H9 (cell line): Measurements from ENCODE around the gene SNTG2. TPM values are rescaled to one million over a fixed set of nuclear protein-coding genes. Genes with fewer than 3 reads are reported as not detected.

ENCODE experiments used
- DNase-seq: peaks from one replicate; pipeline ENCODE4 v3.0.0-alpha.2; 2017
- H2AFZ ChIP-seq: one replicate; pipeline ENCODE4 v1.6.1; 2013; ENCODE audit warnings: mild to moderate bottlenecking, low read length, control low read depth, moderate library complexity
- H2AK5ac ChIP-seq: 2 replicates; pipeline ENCODE4 v1.6.1; 2013; ENCODE audit warnings: low read length, control low read depth, mixed read lengths; ENCODE audit not compliant: insufficient read length
- H2BK120ac ChIP-seq: one replicate; pipeline ENCODE4 v1.6.1; 2013; ENCODE audit warnings: low read depth, mild to moderate bottlenecking, low read length, control low read depth, inconsistent platforms; ENCODE audit not compliant: poor library complexity, severe bottlenecking
- H2BK12ac ChIP-seq: 2 replicates; pipeline ENCODE4 v1.6.1; 2013; ENCODE audit warnings: low read length, control low read depth, mixed read lengths, low read depth; ENCODE audit not compliant: insufficient read length
- H2BK15ac ChIP-seq: 2 replicates; pipeline ENCODE4 v1.6.1; 2013; ENCODE audit warnings: low read depth, low read length, control low read depth
- H2BK20ac ChIP-seq: one replicate; pipeline ENCODE4 v1.6.1; 2013; ENCODE audit warnings: low read depth, mild to moderate bottlenecking, low read length, control low read depth, inconsistent platforms; ENCODE audit not compliant: poor library complexity, severe bottlenecking
- H2BK5ac ChIP-seq: 2 replicates; pipeline ENCODE4 v1.6.1; 2013; ENCODE audit warnings: low read length, control low read depth, mixed read lengths; ENCODE audit not compliant: insufficient read length
- H3K14ac ChIP-seq: 2 replicates; pipeline ENCODE4 v1.6.1; 2013; ENCODE audit warnings: low read length, control low read depth; ENCODE audit not compliant: insufficient read depth
- H3K18ac ChIP-seq: 2 replicates; pipeline ENCODE4 v1.6.1; 2013; ENCODE audit warnings: low read depth, mild to moderate bottlenecking, mixed read lengths, low read length, control low read depth; ENCODE audit not compliant: insufficient read length
- H3K23ac ChIP-seq: 2 replicates; pipeline ENCODE4 v1.6.1; 2013; ENCODE audit warnings: low read length, control low read depth, mixed read lengths, low read depth; ENCODE audit not compliant: insufficient read length
- H3K23me2 ChIP-seq: 2 replicates; pipeline ENCODE4 v1.6.1; 2013; ENCODE audit warnings: low read depth, mild to moderate bottlenecking, mixed read lengths, low read length, control low read depth; ENCODE audit not compliant: insufficient read length, poor library complexity, severe bottlenecking
- H3K27ac ChIP-seq: 2 replicates; pipeline ENCODE4 v1.5.1; 2013; ENCODE audit warnings: low read length, control low read depth, mixed read lengths, low read depth; ENCODE audit not compliant: insufficient read length
- H3K27me3 ChIP-seq: 2 replicates; pipeline ENCODE4 v1.6.1; 2013; ENCODE audit warnings: low read length, control low read depth, inconsistent platforms; ENCODE audit not compliant: insufficient read depth
- H3K4ac ChIP-seq: 2 replicates; pipeline ENCODE4 v1.6.1; 2013; ENCODE audit warnings: low read depth, mild to moderate bottlenecking, control low read depth, inconsistent platforms, low read length, moderate library complexity
- H3K4me1 ChIP-seq: 2 replicates; pipeline ENCODE4 v1.6.1; 2013; ENCODE audit warnings: low read length, control low read depth, inconsistent platforms; ENCODE audit not compliant: insufficient read depth
- H3K4me2 ChIP-seq: 2 replicates; pipeline ENCODE4 v1.6.1; 2013; ENCODE audit warnings: low read length, control low read depth, mixed read lengths; ENCODE audit not compliant: insufficient read length, insufficient read depth
- H3K56ac ChIP-seq: 2 replicates; pipeline ENCODE4 v1.6.1; 2013; ENCODE audit warnings: low read depth, mild to moderate bottlenecking, mixed read lengths, low read length, control low read depth; ENCODE audit not compliant: insufficient read length
- H3K79me1 ChIP-seq: 2 replicates; pipeline ENCODE4 v1.6.1; 2013; ENCODE audit warnings: low read depth, mild to moderate bottlenecking, moderate library complexity, low read length, control low read depth, inconsistent platforms; ENCODE audit not compliant: insufficient read depth, poor library complexity, severe bottlenecking
- H3K79me2 ChIP-seq: 2 replicates; pipeline ENCODE4 v1.6.1; 2013; ENCODE audit warnings: low read length, control low read depth, inconsistent platforms; ENCODE audit not compliant: insufficient read depth
- H3K9ac ChIP-seq: 2 replicates; pipeline ENCODE4 v1.6.1; 2013; ENCODE audit warnings: low read length, control low read depth, mixed read lengths; ENCODE audit not compliant: insufficient read length; ENCODE audit errors: extremely low read depth
- H3K9me3 ChIP-seq: one replicate; pipeline ENCODE4 v1.6.1; 2013; ENCODE audit warnings: low read depth, low read length, inconsistent platforms; ENCODE audit not compliant: control insufficient read depth
- H3T11ph ChIP-seq: one replicate; pipeline ENCODE4 v1.6.1; 2013; ENCODE audit warnings: mild to moderate bottlenecking, low read length, control low read depth, inconsistent platforms
- H4K20me1 ChIP-seq: one replicate; pipeline ENCODE4 v1.6.1; 2013; ENCODE audit not compliant: control insufficient read depth, insufficient read length, insufficient read depth
- H4K5ac ChIP-seq: 2 replicates; pipeline ENCODE4 v1.6.1; 2013; ENCODE audit warnings: low read depth, mild to moderate bottlenecking, mixed read lengths, low read length, control low read depth; ENCODE audit not compliant: insufficient read length
- H4K8ac ChIP-seq: replicated peaks from 2 replicates; pipeline ENCODE4 v1.6.1; 2013; ENCODE audit warnings: low read length, control low read depth, mixed read lengths, low read depth; ENCODE audit not compliant: insufficient read length
- H4K91ac ChIP-seq: 2 replicates; pipeline ENCODE4 v1.6.1; 2013; ENCODE audit warnings: low read depth, mild to moderate bottlenecking, moderate library complexity, mixed read lengths, low read length, control low read depth; ENCODE audit not compliant: insufficient read length
- H3K27ac Mint-ChIP-seq, 3 experiments: 2 replicates in 2 of 3; 3 replicates in 1 of 3; pipeline ENCODE4 v1.8.0; 2020 to 2021; ENCODE audit warnings: mixed read lengths in 3 of 3, mild to moderate bottlenecking in 1 of 3, moderate library complexity in 1 of 3
- H3K27me3 Mint-ChIP-seq: 2 replicates; pipeline ENCODE4 v1.8.0; 2021; ENCODE audit warnings: low read depth, mild to moderate bottlenecking, moderate library complexity, mixed read lengths
- H3K36me3 Mint-ChIP-seq, 3 experiments: 2 replicates in 2 of 3; 3 replicates in 1 of 3; pipeline ENCODE4 v1.8.0; 2020 to 2021; ENCODE audit warnings: low read depth in 3 of 3, mixed read lengths in 3 of 3; ENCODE audit not compliant: insufficient read depth in 1 of 3
- H3K4me1 Mint-ChIP-seq, 2 experiments: 2 replicates each; pipeline ENCODE4 v1.8.0; 2020; ENCODE audit warnings: mixed read lengths in 2 of 2
- H3K4me3 Mint-ChIP-seq, 2 experiments: 2 replicates in 1 of 2; 3 replicates in 1 of 2; pipeline ENCODE4 v1.8.0; 2020 to 2021; ENCODE audit warnings: mild to moderate bottlenecking in 2 of 2, mixed read lengths in 2 of 2, moderate library complexity in 1 of 2
- H3K9me3 Mint-ChIP-seq, 2 experiments: 2 replicates in 1 of 2; 3 replicates in 1 of 2; pipeline ENCODE4 v1.8.0; 2020; ENCODE audit warnings: mild to moderate bottlenecking in 2 of 2, mixed read lengths in 2 of 2, moderate library complexity in 1 of 2
- CTCF ChIP-seq: fragments of 200-600 bp; sonication (generic); conservative IDR thresholded peaks from 3 replicates; pipeline ENCODE4 v1.8.0; 2021; ENCODE audit warnings: antibody characterized with exemption, mild to moderate bottlenecking
- WGBS: extraction: QIAGEN DNeasy Blood & Tissue Kit; methylation state at CpG from one replicate; pipeline ENCODE4 v1.1.7; 2013; ENCODE audit warnings: missing lambda C conversion rate, low lambda C conversion rate, mixed read lengths; ENCODE audit not compliant: insufficient read length; ENCODE audit errors: extremely low coverage; 5-methylcytosine and 5-hydroxymethylcytosine counted together
- total RNA-seq: library from RNA; stranded (reverse); gene quantifications from 2 replicates; pipeline ENCODE4 v1.2.1, GENCODE V29; 2021

Gene SNTG2
- total RNA-seq, 1 experiment from 2014 or later, result 13.2 TPM

GRCh38 chr2:960061-960736 lies 9.6 kb downstream of the SNTG2 start:
- H2AFZ ChIP-seq, result no peak overlapping the region
- no peak overlapping the region for H3K56ac ChIP-seq
- no peak overlapping the region for H3T11ph ChIP-seq
- H2AK5ac ChIP-seq, result no peak overlapping the region
- no peak overlapping the region for H3K27ac ChIP-seq
- H3K23ac ChIP-seq, result no peak overlapping the region
- H3K4ac ChIP-seq, result no peak overlapping the region
- no peak overlapping the region for H2BK120ac ChIP-seq
- Mint-ChIP-seq H3K36me3 (peaks cover 0 to 8% (median 3%) of the 10 kb centered on the region in 3 experiments; a peak in 4 of 7 replicates), H3K4me1 (peaks cover 32 to 33% of the 10 kb centered on the region in 2 experiments), H3K27ac (no peak overlapping the region), H3K4me3 (no peak overlapping the region), H3K9me3 (no peaks in the 10 kb centered on the region), H3K27me3 (no peaks in the 10 kb centered on the region)
- no peaks in the 10 kb centered on the region for H3K27me3 ChIP-seq
- H4K20me1 ChIP-seq, result peaks cover 3% of the 10 kb centered on the region
- H4K5ac ChIP-seq, result no peak overlapping the region
- H3K18ac ChIP-seq, result no peak overlapping the region
- no CpG with 5 or more reads among the region's 14 CpGs for whole genome bisulfite sequencing
- no peaks in the 10 kb centered on the region for H3K23me2 ChIP-seq
- H2BK5ac ChIP-seq, result no peak overlapping the region
- H4K91ac ChIP-seq, result no peak overlapping the region
- no peak overlapping the region for H2BK20ac ChIP-seq
- no peak overlapping the region for H4K8ac ChIP-seq
- TF ChIP-seq CTCF, result no peak
- H3K4me1 ChIP-seq, result peaks cover 2% of the 10 kb centered on the region; the same call in 1 of the 2 replicates
- H3K4me2 ChIP-seq, result no peak overlapping the region
- H3K79me2 ChIP-seq, result peaks cover 11% of the 10 kb centered on the region
- DNase-seq, result no peak
- H2BK15ac ChIP-seq, result no peak overlapping the region
- H3K14ac ChIP-seq, result no peak overlapping the region
- H3K9ac ChIP-seq, result no peak overlapping the region
- peaks cover 15% of the 10 kb centered on the region for H3K79me1 ChIP-seq
- H2BK12ac ChIP-seq, result no peak overlapping the region
- no peaks in the 10 kb centered on the region for H3K9me3 ChIP-seq
